Measurements from ENCODE around the gene BCAS3. TPM values are rescaled to one million over a fixed set of nuclear protein-coding genes. Genes with fewer than 3 reads are reported as not detected.

Gene BCAS3
- total RNA-seq, 3 donors from 2014 or later = 21.6 to 33.4 (median 32.1) TPM

- intact Hi-C loops (cut with DNase I, micrococcal nuclease) = no loop called here
- Histone ChIP-seq H3K4me3 (no peak overlapping the region), H3K9me3 (no peaks in the 10 kb centered on the region), H3K4me1 (ENCODE audit: low read depth) (peaks cover 8% of the 10 kb centered on the region), H3K36me3 (ENCODE audit: low read depth) (no peaks in the 10 kb centered on the region)
- peak; percentile 100 for ATAC-seq
- DNase-seq = peak in 2 of 3 donors; percentile 68 to 90
- no peak for TF ChIP-seq CTCF (IDR thresholded peaks at IDR 0.05)
Measured at GRCh38 chr17:60941028-60941427, 263.4 kb downstream of the BCAS3 start.

- no peak for TF ChIP-seq CTCF (IDR thresholded peaks at IDR 0.05)
- H3K9me3 ChIP-seq = no peaks in the 10 kb centered on the region
- no peak for ATAC-seq
- intact Hi-C loops (cut with DNase I, micrococcal nuclease) = no loop called here
- DNase-seq = no peak
- H3K4me1 ChIP-seq (ENCODE audit: low read depth) = peaks cover 8% of the 10 kb centered on the region
- H3K36me3 ChIP-seq (ENCODE audit: low read depth) = no peaks in the 10 kb centered on the region
- H3K4me3 ChIP-seq = no peak overlapping the region
Measured at GRCh38 chr17:60941571-60941970, 263.9 kb downstream of the BCAS3 start.

- peaks cover 8% of the 10 kb centered on the region for H3K4me1 ChIP-seq (ENCODE audit: low read depth)
- no peak overlapping the region for H3K4me3 ChIP-seq
- no peak for TF ChIP-seq CTCF (IDR thresholded peaks at IDR 0.05)
- H3K36me3 ChIP-seq (ENCODE audit: low read depth) = no peaks in the 10 kb centered on the region
- intact Hi-C loops (cut with DNase I, micrococcal nuclease) = no loop called here
- no peak for DNase-seq
- H3K9me3 ChIP-seq = no peaks in the 10 kb centered on the region
- no peak for ATAC-seq
Measured at GRCh38 chr17:60944751-60945150, 267.1 kb downstream of the BCAS3 start.

GRCh38 chr17:60947100-60947499 is 269.4 kb downstream of the BCAS3 start:
- ATAC-seq (no peak), DNase-seq (no peak)
- no peaks in the 10 kb centered on the region for H3K9me3 ChIP-seq
- H3K4me3 ChIP-seq = no peak overlapping the region
- no peaks in the 10 kb centered on the region for H3K4me1 ChIP-seq (ENCODE audit: low read depth)
- intact Hi-C loops (cut with DNase I, micrococcal nuclease) = no loop called here
- H3K36me3 ChIP-seq (ENCODE audit: low read depth) = no peaks in the 10 kb centered on the region
- TF ChIP-seq CTCF (IDR thresholded peaks at IDR 0.05) = no peak

- TF ChIP-seq CTCF (IDR thresholded peaks at IDR 0.05) = no peak
- Histone ChIP-seq H3K4me3 (no peak overlapping the region), H3K9me3 (no peaks in the 10 kb centered on the region), H3K4me1 (ENCODE audit: low read depth) (no peaks in the 10 kb centered on the region), H3K36me3 (ENCODE audit: low read depth) (no peaks in the 10 kb centered on the region)
- intact Hi-C loops (cut with DNase I, micrococcal nuclease) = no loop called here
- no peak for ATAC-seq
- DNase-seq = no peak
Measured at GRCh38 chr17:60947543-60947942, 269.9 kb downstream of the BCAS3 start.

- TF ChIP-seq CTCF (IDR thresholded peaks at IDR 0.05) = no peak
- Histone ChIP-seq H3K4me3 (no peak overlapping the region), H3K4me1 (ENCODE audit: low read depth) (no peaks in the 10 kb centered on the region), H3K36me3 (ENCODE audit: low read depth) (no peaks in the 10 kb centered on the region), H3K9me3 (no peaks in the 10 kb centered on the region)
- no peak for DNase-seq
- no peak for ATAC-seq
- intact Hi-C loops (cut with DNase I, micrococcal nuclease) = no loop called here
Measured at GRCh38 chr17:60952747-60953146, 275.1 kb downstream of the BCAS3 start.

Measured in mucosa of descending colon (tissue), 3 donors.